ENCODE data around the gene TSBP1.

DNA sequence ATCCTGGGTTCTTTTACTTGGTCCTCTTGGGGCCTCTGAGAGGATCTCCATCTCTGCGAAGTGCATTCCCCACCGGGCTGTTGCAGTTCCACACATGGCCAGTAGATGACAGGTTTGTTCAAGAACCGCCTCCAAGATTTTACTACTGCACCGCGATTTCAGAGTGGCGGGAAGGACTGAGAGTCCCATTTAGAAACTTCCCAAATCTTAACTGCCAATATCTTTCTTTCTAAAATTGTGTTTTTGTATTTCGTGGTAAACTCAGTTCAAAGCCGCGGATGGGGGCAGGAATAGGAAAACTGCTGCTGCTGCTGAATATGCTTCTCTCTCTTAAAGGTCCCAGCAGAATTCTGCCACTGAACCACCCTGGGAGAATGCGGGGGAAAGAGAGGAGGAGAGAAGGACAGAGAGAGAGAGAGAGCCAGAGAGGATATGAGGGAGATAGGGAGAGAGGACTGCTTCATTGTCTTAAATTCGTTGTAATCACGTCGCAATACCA is 43.9 kb upstream of the TSBP1 start:
- no peak for TF ChIP-seq EZH2phosphoT487 (IDR thresholded peaks at IDR 0.05; ENCODE audit: low read depth, severe bottlenecking, unreplicated experiment)
- TF ChIP-seq, protein P1, sequence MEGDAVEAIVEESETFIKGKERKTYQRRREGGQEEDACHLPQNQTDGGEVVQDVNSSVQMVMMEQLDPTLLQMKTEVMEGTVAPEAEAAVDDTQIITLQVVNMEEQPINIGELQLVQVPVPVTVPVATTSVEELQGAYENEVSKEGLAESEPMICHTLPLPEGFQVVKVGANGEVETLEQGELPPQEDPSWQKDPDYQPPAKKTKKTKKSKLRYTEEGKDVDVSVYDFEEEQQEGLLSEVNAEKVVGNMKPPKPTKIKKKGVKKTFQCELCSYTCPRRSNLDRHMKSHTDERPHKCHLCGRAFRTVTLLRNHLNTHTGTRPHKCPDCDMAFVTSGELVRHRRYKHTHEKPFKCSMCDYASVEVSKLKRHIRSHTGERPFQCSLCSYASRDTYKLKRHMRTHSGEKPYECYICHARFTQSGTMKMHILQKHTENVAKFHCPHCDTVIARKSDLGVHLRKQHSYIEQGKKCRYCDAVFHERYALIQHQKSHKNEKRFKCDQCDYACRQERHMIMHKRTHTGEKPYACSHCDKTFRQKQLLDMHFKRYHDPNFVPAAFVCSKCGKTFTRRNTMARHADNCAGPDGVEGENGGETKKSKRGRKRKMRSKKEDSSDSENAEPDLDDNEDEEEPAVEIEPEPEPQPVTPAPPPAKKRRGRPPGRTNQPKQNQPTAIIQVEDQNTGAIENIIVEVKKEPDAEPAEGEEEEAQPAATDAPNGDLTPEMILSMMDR (IDR thresholded peaks at IDR 0.05; ENCODE audit: poor library complexity): peak; percentile 88
